Measurements from ENCODE around the gene FLNA.
"Not testable (repeated sequence)": the region's sequence is repeated elsewhere in the genome, so short reads cannot be mapped to it uniquely, and the experiment has no call there.

The FLNA gene

DNA sequence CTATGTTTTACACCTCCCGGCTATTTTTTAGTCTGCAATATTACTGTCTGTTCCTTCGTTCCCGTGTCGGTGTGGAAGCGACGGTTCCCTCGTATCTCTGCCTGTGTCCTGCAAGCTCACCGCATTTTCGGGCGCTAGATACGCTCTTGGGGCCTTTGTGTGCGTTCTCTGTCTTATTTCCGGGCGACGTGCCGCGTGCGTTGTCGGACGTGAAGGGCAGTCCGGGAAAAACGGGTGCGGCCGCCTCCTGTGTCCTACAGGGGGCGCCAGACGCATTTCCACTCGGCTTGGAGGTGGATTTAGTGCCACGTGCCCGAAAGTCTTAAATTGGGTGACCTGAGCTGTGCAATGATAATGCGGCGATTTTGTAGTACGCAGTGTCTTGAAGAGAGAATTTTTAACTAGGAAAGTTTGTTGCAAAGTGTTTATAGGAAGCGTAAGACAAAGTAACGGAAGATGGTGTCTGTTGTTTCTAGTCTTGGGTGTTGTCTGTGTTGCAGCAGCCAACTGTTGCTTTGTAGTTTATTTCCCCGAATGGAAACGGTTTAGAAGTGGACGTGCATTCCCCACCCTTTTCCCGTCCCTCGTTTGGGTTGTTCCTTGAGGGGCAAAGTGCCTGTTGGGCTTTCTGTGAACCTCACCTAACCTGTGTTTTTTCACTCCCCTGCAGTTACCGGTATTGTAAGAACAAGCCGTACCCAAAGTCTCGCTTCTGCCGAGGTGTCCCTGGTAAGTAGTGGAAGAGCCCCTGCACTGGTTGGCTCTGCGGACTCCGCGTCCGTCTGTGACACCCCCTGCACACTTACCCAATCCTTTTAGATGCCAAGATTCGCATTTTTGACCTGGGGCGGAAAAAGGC is 24.5 kb upstream of the FLNA start:
- peak; percentile 66 for DNase-seq

DNA sequence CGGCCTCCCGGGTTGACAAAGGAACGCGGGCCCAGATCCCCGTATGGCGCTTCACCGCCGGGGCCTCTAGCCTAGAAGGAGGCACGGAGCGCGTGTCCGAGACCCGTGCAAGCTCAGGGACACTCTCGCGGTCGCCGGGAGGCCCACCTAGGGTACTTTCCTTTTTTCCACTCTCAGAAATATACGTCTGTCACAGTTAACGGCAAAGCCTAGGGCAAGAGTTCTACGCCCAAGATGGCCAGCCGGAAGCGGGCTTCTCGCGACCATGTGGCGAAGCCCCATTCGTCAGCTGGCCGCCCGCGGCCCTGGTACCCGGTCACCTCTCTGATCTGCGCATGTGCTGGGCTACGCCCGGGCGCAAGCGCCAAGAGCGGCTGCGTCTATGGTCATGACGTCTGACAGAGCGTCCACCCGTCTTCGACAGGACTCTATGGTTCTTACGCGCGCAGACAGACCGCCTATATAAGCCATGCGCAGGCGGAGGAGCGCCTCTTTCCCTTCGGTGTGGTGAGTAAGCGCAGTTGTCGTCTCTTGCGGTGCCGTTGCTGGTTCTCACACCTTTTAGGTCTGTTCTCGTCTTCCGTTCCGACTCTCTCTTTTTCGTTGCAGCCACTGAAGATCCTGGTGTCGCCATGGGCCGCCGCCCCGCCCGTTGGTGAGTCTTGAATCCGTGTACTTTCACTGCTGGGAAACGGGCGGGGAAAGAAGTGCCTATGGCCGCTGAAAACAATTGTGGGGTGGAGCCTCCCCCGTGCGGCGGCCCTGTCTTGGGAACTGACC is 23.6 kb upstream of the FLNA start, which contains the start of gene RPL10:
TSS of gene RPL10 (plus strand) at position 490 of the 780 bp plus-strand sequence. CDS start at position 633, 143 bp downstream.
- DNase-seq: peak; percentile 94

DNA sequence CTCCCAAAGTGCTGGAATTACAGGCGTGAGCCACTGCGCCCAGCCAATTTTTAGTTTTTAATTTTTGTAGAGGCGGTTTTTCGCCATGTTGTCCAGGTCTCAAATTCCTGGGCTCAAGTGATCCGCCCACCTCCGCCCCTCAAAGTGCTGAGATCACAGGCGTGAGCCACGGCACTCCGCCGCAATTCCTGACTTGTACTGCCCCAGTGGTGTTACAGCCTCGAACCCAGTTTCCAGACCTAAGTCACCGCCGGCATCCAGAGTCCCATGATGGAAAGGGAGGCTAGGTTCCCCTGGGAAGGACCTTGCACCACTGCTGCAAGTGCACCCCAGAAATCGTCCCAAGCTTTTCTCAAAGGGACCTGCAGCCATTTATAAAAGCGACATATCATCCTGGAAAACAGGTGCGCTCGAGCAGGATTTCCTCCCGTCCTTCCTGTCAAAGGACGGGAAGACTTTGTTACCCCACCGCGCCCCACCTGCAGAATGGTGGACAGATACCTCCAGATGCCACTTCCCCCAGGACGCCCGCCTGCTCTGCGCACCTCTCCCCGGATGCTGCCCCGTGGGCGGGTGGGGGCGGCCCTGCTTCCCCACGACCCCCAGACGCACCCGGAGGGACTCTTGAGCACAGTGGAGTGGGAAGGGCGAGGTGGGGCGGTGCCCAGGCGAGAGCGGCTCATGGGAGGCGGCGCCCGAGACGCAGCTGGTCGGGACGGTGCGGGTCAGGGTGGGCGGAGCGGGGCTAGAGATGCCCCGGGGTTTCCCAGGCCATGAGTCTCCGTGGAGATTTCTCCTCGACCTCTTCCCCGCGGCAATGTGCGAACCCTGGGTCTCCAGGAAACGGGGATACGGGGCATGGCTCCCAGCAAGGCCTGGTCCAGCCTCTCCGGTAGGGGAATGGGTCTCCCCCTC is 22.8 kb upstream of the FLNA start:
- DNase-seq: peak; percentile 73

DNA sequence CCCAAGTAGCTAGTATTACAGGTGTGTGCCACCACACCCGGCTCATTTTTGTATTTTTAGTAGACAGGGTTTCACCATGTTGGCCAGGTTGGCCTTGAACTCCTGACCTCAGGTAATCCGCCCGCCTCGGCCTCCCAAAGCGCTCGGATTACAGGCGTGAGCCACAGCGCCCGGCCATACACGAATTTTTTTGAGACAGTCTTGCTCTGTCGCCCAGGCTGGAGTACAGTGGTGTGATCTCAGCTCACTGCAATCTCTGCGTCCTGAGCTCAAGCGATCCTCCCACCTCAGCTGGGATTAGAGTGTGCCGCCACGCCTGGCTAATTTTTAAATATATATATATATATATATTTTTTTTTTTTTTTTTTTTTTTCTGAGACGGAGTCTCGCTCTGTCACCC is 21.9 kb upstream of the FLNA start:
- DNase-seq: not testable (repeated sequence)

DNA sequence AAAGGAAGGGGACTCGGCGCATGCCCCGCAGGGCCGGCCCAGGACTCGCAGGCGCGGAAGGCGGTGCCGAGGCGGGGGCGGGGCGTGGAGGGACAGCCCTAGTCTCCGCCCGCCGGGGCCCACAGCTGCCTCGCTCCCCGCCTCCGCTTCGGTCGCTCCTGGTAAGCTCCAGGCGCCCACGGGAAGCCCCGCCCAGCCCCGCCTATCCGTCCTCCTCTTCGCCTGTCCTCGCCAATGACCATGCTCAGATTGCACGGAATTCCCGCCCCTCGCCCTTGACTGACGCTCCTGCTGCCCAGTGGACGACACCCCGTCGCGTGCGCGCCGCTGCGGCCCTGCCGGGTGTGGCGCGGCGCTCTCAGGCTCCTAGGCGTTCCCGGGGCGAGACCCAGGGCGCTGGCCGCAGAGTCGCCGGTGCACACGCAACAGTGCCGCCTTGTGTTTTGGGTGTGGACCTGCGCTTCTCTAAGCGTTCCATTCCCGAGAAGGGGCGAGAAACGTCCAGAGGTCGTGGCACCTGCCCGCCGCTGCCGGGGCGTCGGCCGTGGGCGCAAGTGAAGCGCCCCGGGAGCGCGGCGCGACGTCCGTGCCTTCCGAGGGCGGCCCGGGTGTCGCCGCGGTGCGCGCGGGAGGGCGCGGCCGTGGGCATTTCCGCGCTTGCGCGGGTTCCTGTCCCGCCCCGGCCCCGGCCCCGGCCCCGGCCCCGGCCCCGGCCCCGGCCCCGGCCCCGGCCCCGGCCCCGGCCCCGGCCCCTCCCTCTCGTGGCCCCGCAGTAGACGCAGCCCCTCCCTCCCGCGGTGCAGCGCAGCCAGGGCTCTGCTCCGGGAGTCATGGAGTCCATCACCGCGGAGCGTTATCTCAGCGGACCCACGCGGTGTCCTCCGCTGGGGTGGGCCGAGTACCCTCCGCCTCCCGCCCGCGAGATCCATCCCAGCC is 15.6 kb upstream of the FLNA start:
- DNase-seq: not testable (repeated sequence)

DNA sequence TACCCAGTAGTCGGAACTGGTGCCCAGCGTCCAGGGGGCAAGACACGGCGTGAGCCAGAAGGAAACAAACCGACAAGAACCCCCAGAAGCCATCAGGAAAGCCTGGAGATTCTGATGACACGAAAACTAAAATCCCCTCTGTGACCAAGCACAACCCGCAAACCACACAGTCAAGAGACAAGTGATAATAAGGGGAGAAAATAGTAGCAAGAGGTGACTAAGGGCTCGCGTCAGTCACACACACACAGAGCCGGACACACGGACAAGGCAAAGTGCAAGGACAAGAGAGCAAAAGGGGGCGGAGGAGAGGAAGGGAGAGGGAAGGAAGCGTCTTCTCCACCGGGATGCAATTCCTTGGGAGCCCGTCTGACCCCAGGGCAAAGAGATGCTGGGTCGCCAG is 14.2 kb upstream of the FLNA start:
- DNase-seq: not testable (repeated sequence)

DNA sequence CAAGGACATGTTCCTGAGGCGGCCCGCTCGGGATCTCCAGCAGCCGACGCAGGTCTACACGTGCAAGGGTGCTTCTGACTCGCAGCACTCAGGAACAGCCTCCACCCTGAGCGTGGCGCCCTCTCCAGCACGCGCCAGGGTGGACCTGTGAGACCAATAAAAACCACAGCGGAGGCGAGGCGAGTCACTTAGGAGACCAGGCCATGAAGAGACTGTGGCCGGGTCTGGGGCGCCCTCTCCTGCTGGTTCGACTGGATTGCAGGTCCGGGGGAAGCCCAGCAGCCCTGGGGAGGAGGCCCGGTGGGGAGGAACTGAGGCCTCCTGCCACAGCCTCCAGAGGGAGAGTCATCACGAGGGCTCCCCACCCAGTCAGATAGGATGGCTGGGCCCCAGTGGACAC is 13.7 kb upstream of the FLNA start:
- DNase-seq: not testable (repeated sequence)

DNA sequence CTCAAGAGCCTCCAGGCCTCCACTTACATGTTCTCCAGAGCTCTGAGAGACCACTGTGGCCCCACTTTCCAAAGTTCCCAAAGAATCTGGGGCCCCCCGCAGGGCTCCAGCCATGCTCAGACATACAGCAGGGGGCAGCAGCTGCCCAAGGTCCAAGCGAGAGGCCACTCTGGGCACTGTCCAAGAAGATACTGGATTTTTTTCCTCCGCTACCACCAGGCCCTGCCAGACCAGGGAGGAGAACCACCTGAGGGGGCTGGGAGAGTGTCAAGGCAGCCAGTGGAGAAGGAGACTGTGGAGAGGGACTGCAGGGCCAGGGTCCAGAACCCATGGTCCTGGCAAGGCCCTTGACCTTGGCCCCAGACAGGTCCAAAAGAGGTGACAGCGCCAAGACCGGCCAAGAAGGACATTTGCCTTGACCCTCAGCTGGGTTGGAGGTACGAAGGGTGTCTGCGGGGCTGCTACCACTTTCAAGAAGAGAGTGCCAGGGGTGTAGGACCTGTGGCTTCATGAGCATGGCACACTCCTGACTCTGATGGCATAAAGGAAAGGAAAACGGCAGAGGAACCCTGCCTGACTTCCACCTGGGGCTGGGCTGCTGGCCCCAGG is 10.0 kb upstream of the FLNA start:
- DNase-seq: no peak

DNA sequence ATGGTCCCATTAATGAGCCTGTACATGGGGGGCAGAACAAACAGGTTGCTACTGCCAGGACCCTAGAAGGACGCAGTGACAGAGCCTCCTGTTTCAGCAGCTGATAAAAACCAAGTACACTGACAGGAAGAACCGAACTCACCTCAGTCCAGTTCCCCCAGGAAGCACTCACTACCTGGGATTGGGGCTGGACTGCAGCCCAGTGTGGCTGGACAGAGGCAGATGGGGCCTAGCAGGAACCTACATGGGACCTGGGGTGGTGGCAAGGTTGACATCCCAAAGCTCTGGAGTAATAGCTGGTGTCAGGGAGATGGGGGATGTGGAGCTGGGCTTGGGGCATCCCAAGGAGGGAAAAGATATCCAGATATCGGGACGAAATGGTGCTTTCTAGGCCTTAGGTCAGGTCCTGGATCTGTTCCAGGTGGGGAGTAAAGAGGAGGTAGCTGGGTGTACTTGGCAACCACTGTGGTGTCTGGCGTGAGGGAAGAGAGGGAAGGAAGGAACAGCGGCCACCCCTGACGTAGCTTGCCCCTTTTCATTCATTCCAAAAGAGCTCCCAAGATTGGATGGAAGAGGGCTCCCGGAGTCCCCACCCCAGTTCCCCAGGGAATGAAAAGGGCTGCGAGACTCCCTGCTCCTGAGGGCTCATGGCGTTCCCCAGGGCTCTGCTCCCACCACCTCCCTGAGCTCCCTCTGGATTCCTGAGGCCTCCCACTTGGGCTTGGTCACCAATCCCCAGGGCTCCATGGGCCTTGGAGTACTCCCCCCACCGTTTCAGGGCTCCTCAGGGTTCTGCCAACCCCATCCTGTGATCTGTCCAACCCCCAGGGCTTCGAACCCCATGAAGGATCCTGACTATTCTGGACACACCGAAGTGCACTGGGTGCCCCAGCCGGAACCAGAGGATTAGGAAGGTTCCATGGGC is 9.2 kb upstream of the FLNA start:
- DNase-seq: no peak

DNA sequence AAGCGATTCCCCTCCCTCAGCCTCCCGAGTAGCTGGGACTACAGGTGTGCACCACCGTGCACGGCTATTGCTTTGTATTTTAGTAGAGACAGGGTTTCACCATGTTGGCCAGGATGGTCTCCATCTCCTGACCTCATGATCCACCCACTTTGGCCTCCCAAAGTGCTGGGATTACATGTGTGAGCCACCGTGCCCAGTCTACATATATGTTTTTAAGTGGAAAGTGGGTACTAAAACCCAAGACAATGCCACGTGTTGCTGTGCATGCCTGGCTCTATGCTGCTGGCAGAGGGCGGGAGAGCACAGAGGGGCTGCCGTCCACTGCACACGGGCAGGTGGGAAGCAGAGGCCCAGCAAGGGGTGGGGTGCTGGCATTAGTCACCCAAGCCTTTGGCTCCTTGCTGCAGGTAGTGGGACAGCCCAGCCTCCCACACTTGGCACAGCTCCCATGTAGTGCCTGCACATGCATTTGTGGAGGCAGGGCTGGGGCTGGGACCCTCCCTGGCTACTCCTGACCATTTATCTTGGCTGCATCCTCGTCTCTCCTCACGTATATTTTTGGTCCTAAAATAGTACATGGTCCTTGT is 8.1 kb upstream of the FLNA start:
- no peak for DNase-seq

DNA sequence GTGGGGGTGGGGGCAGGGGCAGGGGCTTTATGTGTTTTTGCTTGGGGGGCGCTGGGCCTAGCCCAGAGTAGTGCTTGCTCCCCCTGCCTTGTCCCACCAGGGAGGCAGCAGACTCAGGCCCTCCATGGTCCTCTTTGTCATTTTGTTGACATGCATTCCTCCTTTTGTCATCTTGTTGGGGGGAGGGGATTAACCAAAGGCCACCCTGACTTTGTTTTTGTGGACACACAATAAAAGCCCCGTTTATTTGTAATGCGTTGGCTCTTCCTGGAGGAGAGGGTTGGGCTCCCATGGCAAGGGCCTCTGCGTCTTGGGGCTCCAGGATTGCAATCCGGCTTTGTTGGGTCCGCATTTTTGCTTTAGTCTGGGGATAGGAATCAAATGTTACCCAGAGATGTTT is 6.8 kb upstream of the FLNA start:
- DNase-seq: no peak

DNA sequence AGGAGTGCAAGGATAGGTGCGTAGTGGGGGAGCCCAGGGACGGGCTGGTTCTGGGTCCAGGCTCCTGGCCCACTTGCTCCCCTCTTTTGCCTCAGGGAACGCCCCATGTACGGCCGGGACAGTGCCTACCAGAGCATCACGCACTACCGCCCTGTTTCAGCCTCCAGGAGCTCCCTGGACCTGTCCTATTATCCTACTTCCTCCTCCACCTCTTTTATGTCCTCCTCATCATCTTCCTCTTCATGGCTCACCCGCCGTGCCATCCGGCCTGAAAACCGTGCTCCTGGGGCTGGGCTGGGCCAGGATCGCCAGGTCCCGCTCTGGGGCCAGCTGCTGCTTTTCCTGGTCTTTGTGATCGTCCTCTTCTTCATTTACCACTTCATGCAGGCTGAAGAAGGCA is 6.4 kb upstream of the FLNA start:
- no peak for DNase-seq

DNA sequence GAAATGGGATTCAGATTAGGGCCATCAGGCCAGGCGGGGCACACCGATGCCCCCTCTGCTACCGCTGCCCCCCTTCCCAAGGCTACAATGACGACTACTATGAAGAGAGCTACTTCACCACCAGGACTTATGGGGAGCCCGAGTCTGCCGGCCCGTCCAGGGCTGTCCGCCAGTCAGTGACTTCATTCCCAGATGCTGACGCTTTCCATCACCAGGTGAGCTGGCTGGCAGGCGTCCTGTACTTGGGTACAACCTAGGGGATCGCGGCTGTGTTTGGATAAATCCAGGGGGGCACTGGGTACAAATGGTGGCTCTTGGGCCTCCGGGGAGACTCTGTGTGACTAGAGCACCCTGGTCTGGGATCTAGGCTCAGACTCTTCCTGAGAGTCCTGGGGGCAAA is 5.7 kb upstream of the FLNA start:
- no peak for DNase-seq

DNA sequence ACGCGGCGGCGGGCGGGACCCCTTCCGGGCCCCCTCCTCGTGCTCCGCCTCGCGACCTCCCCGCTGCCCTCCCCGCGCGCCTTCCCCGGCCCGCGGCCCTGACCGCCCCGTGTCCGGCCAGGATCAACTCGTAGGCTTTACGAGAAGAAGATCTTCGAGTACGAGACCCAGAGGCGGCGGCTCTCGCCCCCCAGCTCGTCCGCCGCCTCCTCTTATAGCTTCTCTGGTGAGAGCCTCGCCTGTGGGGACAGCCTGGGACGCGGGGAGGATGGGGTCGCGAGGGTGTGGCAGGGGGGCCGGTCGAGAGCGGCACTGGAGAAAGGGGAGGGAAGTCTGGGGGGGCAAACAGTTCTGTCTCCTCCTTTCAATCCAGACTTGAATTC is 5.1 kb upstream of the FLNA start:
- DNase-seq: no peak

DNA sequence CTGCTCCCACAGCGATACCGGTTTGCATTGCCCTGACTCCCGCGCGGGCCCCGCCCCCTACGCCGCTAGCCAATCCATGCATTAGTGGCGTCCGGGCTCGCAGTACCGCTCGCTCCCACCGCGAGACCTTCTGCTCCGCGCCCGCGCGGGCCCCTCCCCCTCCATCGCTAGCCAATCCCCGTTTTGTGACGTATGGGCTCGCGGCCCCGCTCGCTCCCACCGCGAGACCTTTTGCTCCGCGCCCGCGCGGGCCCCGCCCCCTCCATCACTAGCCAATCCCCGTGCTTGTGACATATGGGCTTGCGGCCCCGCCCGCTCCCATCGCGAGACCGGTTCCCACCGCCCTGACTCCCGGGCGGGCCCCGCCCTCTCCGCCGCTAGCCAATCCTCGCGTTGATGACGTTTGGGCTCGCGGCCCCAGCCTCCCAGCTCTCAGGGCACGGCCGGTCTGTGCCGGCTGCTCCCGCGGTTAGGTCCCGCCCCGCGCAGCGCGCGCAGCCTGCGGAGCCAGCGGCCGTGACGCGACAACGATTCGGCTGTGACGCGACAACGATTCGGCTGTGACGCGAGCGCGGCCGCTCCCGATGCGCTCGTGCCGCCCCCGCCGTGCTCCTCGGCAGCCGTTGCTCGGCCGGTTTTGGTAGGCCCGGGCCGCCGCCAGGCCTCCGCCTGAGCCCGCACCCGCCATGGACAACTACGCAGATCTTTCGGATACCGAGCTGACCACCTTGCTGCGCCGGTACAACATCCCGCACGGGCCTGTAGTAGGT is 4.5 kb upstream of the FLNA start, which contains the start of gene EMD:
TSS of gene EMD (plus strand) at position 497 of the 770 bp plus-strand sequence. CDS start at position 687, 190 bp downstream.
- peak; percentile 97 for DNase-seq

DNA sequence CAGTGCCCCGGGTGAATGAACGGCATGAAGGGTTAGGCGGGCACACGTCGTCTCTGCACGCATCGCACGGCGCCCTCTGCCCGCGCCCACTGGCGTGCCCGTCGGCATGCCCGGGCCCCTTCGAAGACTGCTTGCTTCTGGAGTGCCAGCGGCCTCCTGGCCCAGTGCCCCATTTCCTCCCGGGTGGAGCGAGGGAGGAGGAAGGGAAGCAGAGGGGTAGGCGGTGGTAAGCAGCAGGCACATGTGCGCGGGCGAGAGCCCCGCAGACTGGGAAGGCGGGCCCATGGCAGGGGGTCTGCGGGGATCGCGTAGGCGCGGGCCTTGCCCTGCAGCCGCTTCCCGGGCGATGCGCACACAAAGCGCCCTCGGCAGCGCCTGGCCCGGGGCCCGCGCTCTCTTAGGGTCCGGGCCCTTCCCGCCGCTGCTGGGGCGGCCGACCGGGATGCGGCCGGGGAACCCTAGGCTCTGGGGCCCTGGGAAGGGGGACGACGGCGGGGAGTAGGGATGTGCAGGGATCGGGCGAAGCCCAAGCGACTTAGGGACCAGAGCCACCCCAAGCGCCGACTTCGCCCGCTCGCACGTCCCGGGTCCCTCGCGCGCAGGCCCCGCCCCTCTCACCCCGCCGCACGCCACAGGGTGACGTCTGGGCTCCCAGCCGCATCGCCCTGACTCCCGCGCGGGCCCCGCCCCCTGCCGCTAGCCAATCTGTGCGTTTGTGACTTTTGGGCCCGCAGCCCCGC is 3.8 kb upstream of the FLNA start:
- peak; percentile 66 for DNase-seq

DNA sequence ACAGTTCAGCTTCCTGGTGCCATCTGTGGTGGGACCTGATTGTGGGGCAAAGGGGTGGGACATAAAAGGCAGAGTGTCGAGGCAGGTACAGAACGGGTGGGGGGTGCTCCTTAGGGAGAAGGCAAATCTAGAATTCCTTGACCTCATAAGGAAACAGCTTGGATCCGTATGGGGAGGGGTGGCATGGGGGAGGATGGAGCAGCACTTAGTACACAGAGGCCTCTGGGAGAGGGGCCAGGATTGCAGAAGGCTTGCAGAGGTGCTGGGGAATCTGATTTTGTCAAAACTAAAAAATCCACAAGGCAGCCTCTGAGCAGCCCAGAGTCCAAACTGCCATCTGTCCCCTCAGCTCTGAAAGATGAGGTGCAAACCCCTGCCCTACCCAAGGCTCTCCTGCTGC is 2.3 kb upstream of the FLNA start:
- no peak for DNase-seq

DNA sequence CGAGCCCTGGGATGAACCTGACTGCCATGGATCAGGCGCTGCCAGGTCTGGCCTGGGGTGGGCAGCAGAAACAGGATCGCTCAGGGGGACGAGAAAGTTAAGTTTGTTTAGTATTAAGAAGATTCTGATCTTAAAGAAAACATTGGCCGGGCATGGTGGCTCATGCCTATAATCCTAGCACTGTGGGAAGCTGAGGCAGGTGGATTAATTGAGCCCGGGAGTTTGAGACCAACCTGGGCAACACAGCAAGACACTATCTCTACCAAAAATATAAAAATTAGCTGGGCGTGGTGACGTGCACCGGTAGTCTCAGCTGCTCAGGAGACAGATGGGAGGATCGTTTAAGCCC is 696 bp upstream of the FLNA start:
- DNase-seq: no peak

Measured in EL (cell line).